ENCODE results near the gene ARRB2.

Gene ARRB2

DNA sequence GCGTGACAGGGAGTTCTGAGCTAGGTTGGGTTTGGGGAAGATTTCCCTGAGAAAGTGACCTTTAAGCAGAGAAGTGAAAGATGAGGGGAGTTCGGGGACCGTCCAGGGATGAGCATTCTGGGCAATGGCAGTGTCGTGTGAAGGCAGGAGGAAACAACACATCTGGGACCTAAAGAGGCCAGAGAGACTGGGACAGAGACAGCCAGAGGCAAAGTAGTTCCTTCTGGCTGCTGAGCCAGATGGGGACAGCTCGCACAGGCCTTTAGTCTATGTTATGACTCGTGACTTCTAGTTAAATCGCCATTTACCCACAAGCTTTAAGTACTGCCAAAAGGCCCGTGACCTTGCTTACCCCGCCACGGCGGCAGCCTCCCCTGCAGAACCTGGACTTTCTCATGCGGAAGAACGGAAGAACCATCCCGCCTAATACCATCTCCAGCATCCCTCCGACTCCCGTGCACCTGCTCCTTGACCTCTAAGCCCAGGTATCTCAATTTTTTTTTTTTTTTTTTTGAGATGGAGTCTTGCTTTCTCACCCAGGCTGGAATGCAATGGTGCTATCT lies 12.3 kb downstream of the ARRB2 start:
- in situ Hi-C loops (cut with HindIII; ENCODE audit: low sequenced_read_pairs): loop anchor here (5.0 to 10.0 kb wide), 2 partner anchors 65 to 112 kb away; partner anchors contain the start of gene MINK1

DNA sequence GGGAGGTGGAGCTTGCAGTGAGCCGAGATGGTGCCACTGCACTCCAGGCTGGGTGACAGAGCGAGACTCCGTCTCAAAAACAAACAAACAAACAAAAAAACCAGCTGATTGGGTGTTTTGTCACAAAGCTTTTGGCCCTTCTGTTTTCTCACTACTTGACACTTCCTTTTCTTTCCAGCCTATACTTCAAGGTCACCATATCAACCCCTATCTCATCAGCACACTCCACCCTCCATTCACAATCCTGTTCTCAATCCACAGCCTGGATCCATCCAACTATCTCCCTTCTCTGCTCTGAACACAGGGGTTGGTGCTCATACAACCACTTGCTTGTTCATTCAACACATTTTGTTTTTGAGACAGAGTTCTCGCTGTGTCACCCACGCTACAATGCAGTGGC lies 14.2 kb downstream of the ARRB2 start:
- in situ Hi-C loops (cut with HindIII; ENCODE audit: low sequenced_read_pairs): loop anchor here (5.0 to 10.0 kb wide), 3 partner anchors 63 to 110 kb away; partner anchors contain the start of genes GLTPD2, MINK1 and VMO1

DNA sequence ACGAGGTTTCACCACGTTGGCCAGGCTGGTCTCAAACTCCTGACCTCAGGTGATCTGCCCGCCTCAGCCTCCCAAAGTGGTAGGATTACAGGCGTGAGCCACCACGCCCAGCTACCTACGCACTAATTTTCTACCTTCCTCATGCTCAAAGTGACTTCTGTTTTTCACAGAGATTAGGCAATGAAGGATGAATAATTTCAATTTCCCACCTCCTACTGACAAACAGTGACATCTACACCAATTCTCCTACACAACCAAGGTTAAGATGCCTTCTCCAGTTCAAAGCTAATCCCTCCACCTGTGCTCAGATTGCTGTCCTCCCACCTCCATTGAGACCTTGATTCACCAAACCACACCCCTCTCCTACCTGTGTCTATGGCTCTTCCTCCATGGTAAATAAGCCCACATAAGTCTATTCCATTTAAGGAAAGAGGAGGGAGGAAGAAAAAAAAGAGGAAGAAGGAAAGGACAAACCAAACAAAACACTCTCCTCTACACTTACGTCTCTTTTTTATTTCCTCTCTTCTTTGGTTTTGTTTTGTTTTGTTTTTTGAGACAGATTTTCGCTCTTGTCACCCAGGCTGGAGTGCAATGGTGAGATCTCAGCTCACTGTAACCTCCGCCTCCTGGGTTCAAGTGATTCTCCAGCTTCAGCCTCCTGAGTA lies 15.3 kb downstream of the ARRB2 start:
- in situ Hi-C loops (cut with HindIII; ENCODE audit: low sequenced_read_pairs): loop anchor here (5.0 to 10.0 kb wide), 2 partner anchors 62 to 109 kb away; partner anchors contain the start of genes GLTPD2, MINK1 and VMO1

DNA sequence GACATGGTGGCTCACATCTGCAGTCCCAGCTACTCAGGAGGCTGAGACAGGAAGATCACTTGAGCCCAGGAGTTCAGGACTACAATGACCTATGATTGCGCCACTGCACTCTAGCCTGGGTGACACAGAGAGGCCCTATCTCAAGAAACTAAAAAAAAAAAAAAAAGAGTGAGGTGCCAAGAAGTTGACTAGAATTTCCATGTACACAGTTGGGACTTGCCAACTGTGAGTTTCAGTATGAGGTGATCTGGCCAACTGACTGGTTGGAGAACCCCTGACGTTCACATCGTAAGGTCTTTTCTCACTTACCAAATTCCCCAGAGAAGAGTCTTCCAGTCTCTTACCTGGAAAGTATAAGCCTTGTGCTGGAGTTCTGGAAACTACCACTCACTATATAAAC lies 17.7 kb downstream of the ARRB2 start:
- in situ Hi-C loops (cut with HindIII; ENCODE audit: low sequenced_read_pairs): loop anchor here (5.0 to 10.0 kb wide), 2 partner anchors 59 to 107 kb away; partner anchors contain the start of genes GLTPD2, MINK1 and VMO1

DNA sequence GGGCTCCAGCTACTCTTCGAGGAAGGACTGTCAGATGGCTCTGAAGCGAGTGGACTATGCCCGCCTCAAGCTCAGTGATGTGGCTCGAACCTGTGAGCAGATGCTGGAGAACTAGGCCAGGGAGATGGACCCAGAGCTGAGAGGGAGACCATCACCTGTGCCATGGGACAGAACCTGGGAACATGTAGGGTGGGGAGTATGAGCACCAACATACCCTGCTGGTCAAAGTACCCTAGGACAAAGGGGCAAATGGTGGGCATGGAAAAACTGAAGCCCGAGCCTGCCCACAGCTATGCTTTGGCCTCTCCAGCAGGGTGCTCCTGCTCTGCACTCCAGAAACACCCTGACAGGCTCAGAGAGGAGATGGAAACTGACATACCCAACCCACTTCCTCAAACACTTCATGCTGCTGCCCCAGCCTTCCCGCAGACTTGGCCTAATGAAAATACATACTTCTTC lies 22.7 kb downstream of the ARRB2 start:
- in situ Hi-C loops (cut with HindIII; ENCODE audit: low sequenced_read_pairs): no loop called here

GRCh38 chr17:4734857-4735475 lies 24.5 kb downstream of the ARRB2 start:
- in situ Hi-C loops (cut with HindIII; ENCODE audit: low sequenced_read_pairs): no loop called here

DNA sequence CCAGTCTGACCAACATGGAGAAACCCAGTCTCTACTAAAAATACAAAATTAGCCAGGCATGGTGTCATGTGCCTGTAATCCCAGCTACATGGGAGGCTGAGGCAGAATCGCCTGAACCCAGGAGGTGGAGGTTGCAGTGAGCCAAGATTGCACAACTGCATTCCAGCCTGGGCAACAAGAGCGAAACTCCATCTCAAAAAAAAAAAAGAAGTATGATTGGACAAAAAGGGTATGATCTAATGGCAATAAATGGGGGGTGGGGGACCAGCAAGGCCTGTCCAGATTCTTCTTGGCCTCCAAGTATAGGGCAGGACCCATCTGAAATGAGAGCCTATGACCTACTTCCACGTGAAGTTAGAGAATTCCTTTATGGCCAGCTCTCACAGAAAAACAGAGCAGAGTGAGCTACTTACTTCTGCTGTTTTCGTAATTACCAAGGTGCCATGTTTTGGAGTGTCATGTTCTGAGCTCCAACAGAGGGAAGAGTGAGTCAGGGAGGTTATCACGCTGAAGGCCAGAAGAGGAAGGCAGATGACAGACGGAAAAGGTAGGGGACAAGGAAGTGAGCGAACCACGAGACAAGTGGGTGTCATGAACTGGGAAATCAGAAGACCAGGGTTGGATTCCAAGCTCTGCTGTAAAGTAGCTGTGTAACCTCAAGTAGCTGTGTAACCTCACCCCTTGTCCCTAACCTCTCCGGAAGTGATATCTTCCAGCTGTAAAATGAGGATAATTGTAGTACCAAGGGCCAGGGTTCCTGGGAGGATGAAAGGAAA lies 25.6 kb downstream of the ARRB2 start:
- in situ Hi-C loops (cut with HindIII; ENCODE audit: low sequenced_read_pairs): no loop called here

DNA sequence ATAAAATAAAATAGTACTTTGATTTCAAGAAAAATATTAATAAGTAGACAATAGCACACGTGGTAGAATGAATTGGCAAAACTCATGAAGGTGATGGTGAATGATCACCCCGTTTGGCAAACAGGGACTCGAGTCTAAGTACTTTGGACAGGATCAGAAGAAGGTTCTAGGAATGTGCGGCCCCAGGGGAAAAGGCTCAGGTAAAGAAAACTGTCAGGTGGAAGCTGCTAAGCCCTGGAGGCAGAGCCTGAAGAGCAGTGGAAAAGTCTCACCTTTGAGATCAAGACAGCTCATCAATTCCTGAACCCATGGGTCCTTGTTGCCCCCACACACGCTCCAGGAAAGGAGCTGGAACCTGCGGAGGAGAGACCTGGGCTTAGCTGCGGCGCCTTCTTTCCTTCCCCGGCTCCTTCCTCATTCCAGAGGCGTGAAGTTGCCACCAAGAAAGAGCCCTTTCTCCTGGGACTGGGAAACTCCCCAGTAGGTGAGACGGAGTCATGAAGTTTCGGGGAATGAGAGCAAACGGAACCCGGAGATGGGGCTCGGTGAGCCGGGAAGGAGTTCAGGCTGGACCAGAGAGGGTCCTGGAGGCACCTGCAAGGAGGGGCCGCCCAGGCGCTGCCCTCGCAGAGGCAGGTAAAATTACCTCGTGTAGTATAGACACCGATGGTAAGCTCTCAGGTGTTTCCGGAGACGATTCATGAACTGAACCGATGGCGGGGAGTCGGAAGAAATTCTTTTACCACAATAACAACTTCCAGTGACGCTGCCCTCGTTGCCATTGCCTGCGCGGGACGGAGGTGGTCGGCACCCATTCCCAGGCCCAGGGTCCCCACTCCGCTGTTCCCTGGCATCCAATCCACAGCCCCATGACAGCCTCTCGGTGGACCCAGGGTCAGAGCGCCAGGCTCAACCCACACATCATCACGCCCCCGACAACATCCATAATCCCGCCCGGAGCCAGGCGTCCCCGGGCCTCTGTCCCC lies 28.0 kb downstream of the ARRB2 start:
- in situ Hi-C loops (cut with HindIII; ENCODE audit: low sequenced_read_pairs): no loop called here

DNA sequence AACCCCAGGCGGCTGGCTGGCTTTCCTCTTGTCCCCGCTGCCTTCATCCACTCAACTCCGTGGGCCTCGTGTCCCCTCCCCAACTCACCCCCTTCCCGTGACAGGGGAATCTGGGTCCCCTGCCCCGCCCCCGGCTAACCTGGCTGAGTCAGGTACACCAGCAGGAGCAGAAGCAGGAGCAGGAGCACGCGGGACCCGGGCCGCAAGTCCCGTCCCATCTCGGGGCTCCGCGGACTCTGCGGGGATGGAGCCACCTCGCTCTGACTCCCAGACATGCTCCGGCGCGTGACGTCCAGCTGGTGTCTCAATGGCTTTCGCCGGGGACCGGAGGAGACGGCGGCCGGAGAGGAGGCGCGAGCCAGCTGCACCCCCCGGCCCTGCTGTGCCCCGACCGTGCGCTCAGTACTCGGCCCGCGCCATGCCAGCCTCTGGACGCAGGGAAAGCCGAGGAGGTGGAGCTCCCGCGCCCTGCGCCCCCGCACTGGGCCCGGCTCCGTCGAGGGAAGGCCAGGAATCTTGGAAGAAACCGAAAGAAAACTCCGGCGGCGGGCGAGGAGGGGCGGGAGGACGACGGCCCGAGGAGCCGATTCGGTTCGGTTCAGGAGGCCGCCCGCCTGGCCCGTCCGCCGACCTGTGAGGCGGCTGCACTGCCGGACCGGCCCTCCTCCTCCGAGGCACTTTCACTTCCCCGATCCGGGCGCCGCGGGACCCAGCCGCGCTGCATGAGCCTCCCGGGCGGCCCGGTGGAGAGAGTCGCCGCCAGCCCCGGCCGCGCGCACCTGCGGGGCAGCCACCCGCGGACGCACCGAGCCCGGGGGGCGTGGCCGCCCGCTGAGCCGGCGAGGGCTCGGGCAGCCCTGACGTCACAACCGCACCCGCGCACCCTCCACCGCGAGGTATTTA lies 28.9 kb downstream of the ARRB2 start, which contains the start of the genes CXCL16 and ZMYND15:
TSS of gene CXCL16 (minus strand) at position 807 of the 903 bp plus-strand sequence. CDS start at position 218, 589 bp downstream.
TSS of gene ZMYND15 (plus strand) at position 712 of the 903 bp plus-strand sequence. CDS start 716 bp downstream, outside the sequence.
- in situ Hi-C loops (cut with HindIII; ENCODE audit: low sequenced_read_pairs): no loop called here

- in situ Hi-C loops (cut with HindIII; ENCODE audit: low sequenced_read_pairs): no loop called here
Measured at GRCh38 chr17:4740025-4740351, 29.6 kb downstream of the ARRB2 start.

GRCh38 chr17:4740584-4740983 lies 30.2 kb downstream of the ARRB2 start:
- in situ Hi-C loops (cut with HindIII; ENCODE audit: low sequenced_read_pairs): no loop called here

- in situ Hi-C loops (cut with HindIII; ENCODE audit: low sequenced_read_pairs): no loop called here
Measured at GRCh38 chr17:4741544-4741943, 31.1 kb downstream of the ARRB2 start.

- in situ Hi-C loops (cut with HindIII; ENCODE audit: low sequenced_read_pairs): no loop called here
Measured at GRCh38 chr17:4742133-4742532, 31.7 kb downstream of the ARRB2 start.

DNA sequence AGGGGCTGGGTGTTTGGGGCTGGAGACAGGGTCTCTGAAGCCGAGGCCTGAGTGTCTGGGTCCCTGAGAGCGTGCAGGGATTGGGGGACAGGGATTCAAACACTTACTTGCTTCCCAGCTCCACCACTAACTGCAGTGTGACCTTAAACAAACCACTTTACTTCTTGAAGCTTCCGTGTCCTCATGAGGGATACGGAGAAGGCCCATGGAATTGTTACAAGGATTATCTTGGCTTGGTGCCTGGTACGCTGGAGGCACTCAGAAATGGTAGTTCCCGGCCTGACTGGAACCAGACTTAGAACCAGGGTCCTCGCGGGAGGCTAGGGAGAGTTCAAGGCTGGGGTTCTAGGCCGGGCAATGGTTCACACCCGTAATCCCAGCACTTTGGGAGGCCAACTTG lies 32.2 kb downstream of the ARRB2 start:
- in situ Hi-C loops (cut with HindIII; ENCODE audit: low sequenced_read_pairs): no loop called here

DNA sequence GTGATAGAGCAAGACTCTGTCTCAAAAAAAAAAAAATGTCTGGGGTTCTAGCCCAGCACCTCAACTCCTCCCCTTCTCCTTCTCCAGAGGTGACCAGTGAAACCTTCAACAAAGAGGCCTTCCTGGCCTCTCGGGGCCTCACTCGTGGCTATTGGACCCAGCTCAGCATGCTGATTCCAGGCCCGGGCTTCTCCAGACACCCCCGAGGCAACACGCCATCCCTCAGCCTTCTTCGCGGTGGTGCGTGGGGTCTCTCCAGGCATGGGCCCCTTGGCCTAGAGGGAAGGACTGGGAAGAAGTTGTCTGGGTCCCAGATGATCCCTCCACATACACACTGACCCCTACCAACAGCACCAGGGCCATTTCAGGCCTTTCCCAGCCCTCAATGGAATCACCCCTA lies 32.8 kb downstream of the ARRB2 start:
- in situ Hi-C loops (cut with HindIII; ENCODE audit: low sequenced_read_pairs): no loop called here

DNA sequence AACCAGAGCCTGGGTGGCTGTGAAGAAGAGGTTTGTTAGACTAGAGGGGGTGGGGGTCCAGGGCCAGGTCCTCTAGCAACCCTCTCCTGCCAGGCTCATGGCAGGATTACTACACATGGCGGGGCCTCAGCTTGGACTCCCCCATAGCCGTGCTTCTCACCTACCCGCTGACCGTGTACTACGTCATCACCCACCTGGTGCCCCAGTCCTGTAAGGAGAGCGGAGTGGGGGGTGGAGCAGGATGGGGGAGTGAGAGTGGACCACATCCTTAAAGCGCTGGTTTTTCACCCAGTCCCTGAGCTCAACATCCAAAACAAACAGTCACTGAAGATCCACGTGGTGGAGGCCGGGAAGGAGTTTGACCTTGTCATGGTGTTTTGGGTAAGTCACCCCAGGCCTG lies 33.5 kb downstream of the ARRB2 start:
- in situ Hi-C loops (cut with HindIII; ENCODE audit: low sequenced_read_pairs): no loop called here

- in situ Hi-C loops (cut with HindIII; ENCODE audit: low sequenced_read_pairs): no loop called here
Measured at GRCh38 chr17:4744999-4745969, 34.9 kb downstream of the ARRB2 start.

DNA sequence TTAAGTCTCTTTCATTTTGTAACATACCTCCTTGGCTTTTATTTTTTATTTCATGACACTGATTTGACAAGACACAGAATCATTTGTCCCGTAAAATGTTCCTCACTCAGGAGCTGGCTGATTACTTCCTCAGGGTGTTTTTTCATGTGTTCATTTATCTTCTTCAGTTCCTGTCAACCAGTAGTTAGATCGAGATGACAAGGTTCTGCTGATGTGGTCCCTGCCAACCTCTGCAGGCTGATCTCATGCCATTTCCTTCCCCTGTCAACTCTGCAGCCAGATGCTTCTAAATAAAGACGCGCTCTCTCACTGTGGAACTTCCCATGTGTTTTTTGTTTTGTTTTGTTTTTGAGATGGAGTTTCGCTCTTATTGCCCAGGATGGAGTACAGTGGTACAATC lies 37.4 kb downstream of the ARRB2 start:
- in situ Hi-C loops (cut with HindIII; ENCODE audit: low sequenced_read_pairs): no loop called here

All from endothelial cell of hepatic sinusoid (primary cell).